Aorta (tissue), 5 donors: ENCODE data around the gene CDH15. TPM values are rescaled to one million over a fixed set of nuclear protein-coding genes. Genes with fewer than 3 reads are reported as not detected.
"Not testable (repeated sequence)": the region's sequence is repeated elsewhere in the genome, so short reads cannot be mapped to it uniquely, and the experiment has no call there.

Experiments used
- ATAC-seq: fragments of 200-7000 bp; cut with Tn5 transposase; one replicate; pipeline ENCODE4 v1.9.1; 2022; ENCODE audit warnings: moderate library complexity; ENCODE audit not compliant: low FRiP score
- DNase-seq, 2 donors: peaks; one replicate each; pipeline ENCODE4 v3.0.0-alpha.2; 2020
- H3K27ac ChIP-seq, 2 donors: one replicate each; pipeline ENCODE4 v1.5.1; 2013; ENCODE audit warnings: low read length in 2 of 2, mild to moderate bottlenecking in 2 of 2, moderate library complexity in 2 of 2, control low read depth in 1 of 2, inconsistent platforms in 1 of 2, low read depth in 1 of 2
- H3K27me3 ChIP-seq, 2 donors: one replicate each; pipeline ENCODE4 v1.6.1; 2013; ENCODE audit warnings: control low read depth in 1 of 2, low read length in 1 of 2, mild to moderate bottlenecking in 1 of 2, moderate library complexity in 1 of 2; ENCODE audit not compliant: insufficient read depth in 2 of 2, control insufficient read depth in 1 of 2
- H3K36me3 ChIP-seq, 2 donors: one replicate each; pipeline ENCODE4 v1.6.1; 2013; ENCODE audit warnings: control low read depth in 1 of 2, low read length in 1 of 2, mild to moderate bottlenecking in 1 of 2; ENCODE audit not compliant: insufficient read depth in 2 of 2, control insufficient read depth in 1 of 2
- H3K4me1 ChIP-seq, 2 donors: one replicate each; pipeline ENCODE4 v1.6.1; 2013; ENCODE audit warnings: low read length in 2 of 2, control low read depth in 1 of 2, mild to moderate bottlenecking in 1 of 2, moderate library complexity in 1 of 2; ENCODE audit not compliant: insufficient read depth in 2 of 2, control insufficient read depth in 1 of 2
- H3K4me3 ChIP-seq, 2 donors: one replicate each; pipeline ENCODE4 v1.5.1; 2013; ENCODE audit warnings: low read length in 2 of 2, control low read depth in 1 of 2, mild to moderate bottlenecking in 1 of 2
- H3K9me3 ChIP-seq: one replicate; pipeline ENCODE4 v1.6.1; 2013; ENCODE audit warnings: mild to moderate bottlenecking, low read length; ENCODE audit not compliant: control insufficient read depth
- WGBS, 2 donors: extraction: QIAGEN DNeasy Blood & Tissue Kit; methylation state at CpG; one replicate each; pipeline ENCODE4 v1.1.7; 2013; 5-methylcytosine and 5-hydroxymethylcytosine counted together
- intact Hi-C, 2 donors: fragments of 100-400 bp; cut with DNase I; formaldehyde crosslinking; loops; one replicate each; pipeline versions ENCODE4 v1.14.2 to v1.15.0; 2022
- polyA plus RNA-seq, 2 donors: library from polyadenylated mRNA; stranded (reverse); fragments of 200-250 nt; gene quantifications; one replicate each; pipeline ENCODE4 v1.2.3, GENCODE V29; 2013
- total RNA-seq, 2 donors: library from RNA; stranded (reverse); fragmentation: NEBNext Ultra II Directional; extraction: Animal tissue kit (Norgen Biotek cat#: 25700); gene quantifications; one replicate each; pipeline ENCODE4 v1.2.1, GENCODE V29; 2021
- donor health status: healthy with polysubstance abuse.
- donor health status: Bipolar disorder and iron deficiency.
- donor health status: DM: no; HTN: no; CAD: no.
- donor health status: DM: no; HTN: no; CAD: no.
- donor health status: DM: yes; HTN: yes; CAD: no.

Gene CDH15
- total and polyA plus RNA-seq, 4 donors: 0.08 to 0.21 TPM; not detected in 2

GRCh38 chr16:89243664-89244063, 72.1 kb downstream of the CDH15 start:
- Histone ChIP-seq H3K27me3 (no peaks in the 10 kb centered on the region), H3K27ac (no peak overlapping the region), H3K36me3 (no peaks in the 10 kb centered on the region), H3K9me3 (no peaks in the 10 kb centered on the region), H3K4me3 (no peak overlapping the region), H3K4me1 (no peaks in the 10 kb centered on the region)
- no peak for ATAC-seq
- 71 to 79% methylated on average over 5 of the region's 5 CpGs for WGBS, 2 donors
- DNase-seq: no peak
- intact Hi-C loops: loop anchor here (10.0 kb wide), 3 partner anchors 61 to 321 kb away; partner anchors contain the start of gene RPL13 (in 1 of the 2)

- not testable (repeated sequence) for H3K36me3 ChIP-seq, H3K4me3 ChIP-seq, H3K27me3 ChIP-seq, H3K9me3 ChIP-seq, H3K4me1 ChIP-seq, ATAC-seq, DNase-seq, H3K27ac ChIP-seq
- WGBS, 2 donors: 69 to 70% methylated on average over 13 of the region's 13 CpGs
- intact Hi-C loops: loop anchor here (10.0 kb wide), 3 partner anchors 61 to 321 kb away; partner anchors contain the start of gene RPL13 (in 1 of the 2)
These were observed 72.7 kb downstream of the CDH15 start for GRCh38 chr16:89244264-89244663.

- no peaks in the 10 kb centered on the region for H3K36me3 ChIP-seq
- ATAC-seq (no peak), DNase-seq (peak in 1 of 2 donors; percentile 14)
- 61 to 62% methylated on average over 12 of the region's 12 CpGs for WGBS, 2 donors
- no peaks in the 10 kb centered on the region for H3K27me3 ChIP-seq
- H3K4me1 ChIP-seq: no peaks in the 10 kb centered on the region
- no peak overlapping the region for H3K4me3 ChIP-seq
- intact Hi-C loops: loop anchor here (10.0 kb wide), 3 partner anchors 60 to 320 kb away; partner anchors contain the start of gene RPL13 (in 1 of the 2)
- no peak overlapping the region for H3K27ac ChIP-seq
- H3K9me3 ChIP-seq: no peaks in the 10 kb centered on the region
These were observed 73.2 kb downstream of the CDH15 start for GRCh38 chr16:89244754-89245153.

Other genes starting within 250 kb of the CDH15 start
- gene CBFA2T3, start 194.5 kb upstream of the CDH15 start, total RNA-seq: 1 to 10 TPM; 4.4 to 9.4 TPM
- gene CBFA2T3, start 194.5 kb upstream of the CDH15 start, polyA plus RNA-seq: 1 to 10 TPM in 1 of 2 donors, under 1 TPM in 1; 0.18 to 1.0 TPM
- 10 to 100 TPM; 19.3 to 33.2 TPM for gene ACSF3, start 77.9 kb upstream of the CDH15 start, total RNA-seq
- gene ACSF3, start 77.9 kb upstream of the CDH15 start, polyA plus RNA-seq: 10 to 100 TPM; 20.0 to 48.4 TPM
- 1 to 10 TPM in 1 of 2 donors, not detected in 1; 4.0 TPM for gene SLC22A31, start 28.8 kb downstream of the CDH15 start, total RNA-seq
- 1 to 10 TPM in 1 of 2 donors, under 1 TPM in 1; 0.75 to 2.9 TPM for gene SLC22A31, start 28.8 kb downstream of the CDH15 start, polyA plus RNA-seq
- gene ZNF778, start 46.0 kb downstream of the CDH15 start, total RNA-seq: 10 to 100 TPM; 12.7 to 14.9 TPM
- 1 to 10 TPM; 2.6 to 3.2 TPM for gene ZNF778, start 46.0 kb downstream of the CDH15 start, polyA plus RNA-seq